SW 1271 (cell line): ENCODE results near the gene SOWAHA.
"Not testable (repeated sequence)": the region's sequence is repeated elsewhere in the genome, so short reads cannot be mapped to it uniquely, and the experiment has no call there.

Experiments used
- DNase-seq, 2 experiments: peaks; one replicate each; lab custom pipeline; 2025; lab: John Stamatoyannopoulos, UW

The SOWAHA gene

DNA sequence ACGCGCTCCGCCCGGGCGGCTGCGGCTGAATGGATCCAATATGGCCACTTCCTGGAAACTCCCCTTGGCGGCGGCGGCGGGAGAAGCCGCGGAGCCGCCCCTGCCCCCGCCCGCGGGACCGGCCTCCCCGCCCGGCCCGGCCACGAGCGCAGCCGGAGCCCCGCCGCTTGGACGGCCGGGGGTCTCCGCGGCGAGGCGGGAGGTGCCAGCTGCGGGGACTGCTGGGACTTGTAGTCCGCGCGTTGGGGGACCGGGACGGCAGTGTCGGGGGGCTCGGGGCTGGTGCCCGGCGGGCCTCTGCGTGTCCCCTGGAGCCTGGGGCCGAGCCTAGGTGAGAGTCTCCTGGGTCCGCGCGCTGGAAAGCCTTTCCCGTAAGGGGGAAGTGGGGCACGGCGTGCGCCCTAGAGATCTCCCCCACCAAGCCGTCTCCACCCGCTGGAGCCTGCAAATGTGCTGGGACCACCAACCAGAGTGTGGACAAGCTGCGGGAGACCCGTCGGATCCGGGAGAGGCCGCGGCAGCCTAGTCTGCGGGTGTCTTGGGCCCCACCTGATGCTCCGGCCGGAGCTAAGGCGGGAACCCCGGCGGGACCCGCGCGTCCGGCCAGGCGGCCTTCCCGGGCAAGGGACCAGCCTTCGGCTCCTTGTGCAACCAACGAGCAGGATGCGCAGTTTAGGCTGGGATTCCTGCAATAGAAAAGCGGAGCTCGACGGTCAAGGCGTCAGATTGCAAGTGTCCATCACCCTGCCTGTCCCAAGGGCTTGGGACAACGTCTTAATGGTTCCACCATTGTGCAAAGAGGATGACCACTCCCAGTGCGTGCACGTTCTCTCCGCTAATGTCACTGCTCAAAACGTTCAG lies 35.7 kb upstream of the SOWAHA start, which contains the start of gene SEPTIN8:
TSS of gene SEPTIN8 (minus strand) at position 31 of the 861 bp plus-strand sequence. CDS start 102 bp downstream, outside the sequence.
- DNase-seq = no peak

DNA sequence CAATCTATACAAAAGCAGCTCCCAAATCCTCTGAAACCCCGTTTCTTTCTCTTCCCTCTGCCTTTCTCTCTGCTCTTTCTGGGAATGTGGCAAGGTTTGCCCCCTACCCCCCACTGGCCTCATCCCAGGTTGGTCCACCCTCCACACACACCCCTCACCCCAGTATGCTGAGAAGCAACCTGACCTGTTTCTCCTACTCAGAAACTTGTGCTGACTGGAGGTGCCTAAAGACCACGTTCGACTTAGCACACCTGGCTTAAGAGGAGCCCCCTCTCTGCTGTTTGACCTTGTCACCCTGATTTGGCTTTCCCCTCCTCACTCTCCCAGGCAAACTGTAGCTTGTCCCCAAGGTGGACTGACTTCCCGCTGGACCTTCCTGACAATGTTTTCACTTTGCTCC lies 35.0 kb upstream of the SOWAHA start:
- DNase-seq = no peak

DNA sequence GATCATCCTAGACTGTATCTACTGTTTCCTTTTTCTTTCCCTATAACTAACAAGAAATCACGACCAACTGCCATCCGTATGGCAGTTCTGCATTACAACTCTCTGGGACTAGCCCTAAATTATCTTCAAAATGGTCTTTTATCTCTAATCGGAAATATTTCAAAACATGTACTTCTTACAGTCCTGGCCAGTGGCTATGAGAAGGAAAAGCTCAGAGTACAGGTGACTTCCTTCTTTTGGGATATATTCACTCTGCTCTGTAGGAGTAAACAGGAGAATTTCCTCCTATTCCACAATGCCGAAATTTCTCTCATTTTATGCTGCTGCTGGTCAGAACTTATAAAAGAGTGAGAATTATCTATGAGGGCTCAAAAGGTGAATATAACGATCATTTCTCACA lies 34.2 kb upstream of the SOWAHA start:
- DNase-seq = no peak

- no peak for DNase-seq
Measured at GRCh38 chr5:132779961-132780360, 33.1 kb upstream of the SOWAHA start.

DNA sequence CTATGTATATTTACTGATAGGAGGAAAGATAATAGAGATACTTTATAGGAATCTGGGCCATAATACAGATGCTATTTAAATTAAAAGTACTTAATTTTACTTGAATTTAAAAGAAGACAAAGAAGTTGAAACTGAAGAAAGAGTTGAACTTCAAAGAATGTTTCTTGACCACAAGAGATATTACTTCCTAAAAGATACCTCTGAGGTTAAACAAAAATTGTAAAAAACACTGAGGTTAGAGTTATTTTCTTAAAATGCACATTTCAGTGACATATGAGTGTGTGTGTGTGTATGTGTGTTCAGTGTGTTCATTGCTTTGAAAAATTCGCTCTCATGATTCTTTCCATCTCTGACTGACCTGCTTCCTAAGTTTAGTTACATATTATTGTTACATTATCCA lies 32.5 kb upstream of the SOWAHA start:
- DNase-seq = no peak

DNA sequence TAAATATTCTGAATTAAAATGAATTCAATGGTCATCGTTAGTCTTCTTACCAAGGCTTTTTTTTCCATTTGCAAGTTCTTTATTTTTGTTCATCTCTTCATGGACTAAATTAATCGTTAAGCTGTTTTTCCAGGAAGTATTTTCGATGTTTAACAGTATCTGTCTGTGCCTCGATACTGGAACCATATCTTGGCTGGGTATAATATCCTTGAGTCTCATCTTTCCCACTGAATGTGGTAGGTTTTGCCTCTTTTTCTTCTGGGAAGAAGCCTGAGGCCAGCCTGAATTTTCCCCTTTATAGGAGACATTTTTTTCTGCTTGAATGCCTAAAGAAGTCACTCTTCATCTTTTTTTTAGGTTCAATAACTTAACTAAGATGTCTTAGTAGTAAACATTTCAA lies 32.1 kb upstream of the SOWAHA start:
- no peak for DNase-seq

DNA sequence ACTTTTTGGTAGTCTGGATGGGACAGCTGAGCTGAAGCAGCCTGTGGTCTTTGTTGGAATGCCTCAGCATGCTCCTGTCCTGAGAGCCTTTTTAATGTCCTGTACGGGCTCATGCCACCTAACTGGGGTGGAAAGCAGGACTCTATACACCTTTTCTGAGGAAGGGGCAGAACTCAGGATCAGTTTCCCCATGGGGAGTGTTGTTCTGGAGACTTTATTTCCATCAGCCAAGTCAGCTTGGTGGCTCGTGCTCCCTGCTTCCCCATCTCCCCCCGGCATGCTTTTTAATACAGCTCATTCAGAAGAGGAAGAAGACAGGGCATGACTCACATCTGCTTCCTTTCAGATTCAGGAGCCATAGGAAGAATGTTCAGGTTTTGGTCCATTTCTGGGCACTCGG lies 31.0 kb upstream of the SOWAHA start:
- peak in 1 of 2 experiments; percentile 49 for DNase-seq

DNA sequence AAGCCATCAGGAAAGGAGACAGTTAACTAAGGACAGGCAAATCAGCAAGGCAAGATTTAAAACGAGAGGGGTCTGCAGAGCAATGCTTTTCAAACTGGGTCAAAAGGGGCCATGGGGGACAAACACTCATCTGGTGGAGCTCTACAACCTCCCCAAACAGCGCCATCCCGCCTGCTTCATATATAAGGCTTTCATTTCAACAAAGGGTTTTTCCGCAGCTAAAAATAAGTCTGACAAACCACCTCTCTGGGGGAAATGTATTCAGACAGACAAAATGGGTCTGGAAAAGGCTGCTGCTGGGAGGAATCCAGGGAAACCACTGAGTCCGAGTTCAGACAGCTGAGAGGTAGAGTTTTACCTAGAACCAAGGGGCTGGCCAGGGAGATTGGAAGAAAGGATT lies 27.7 kb upstream of the SOWAHA start:
- DNase-seq = no peak

GRCh38 chr5:132785864-132786263 lies 27.2 kb upstream of the SOWAHA start:
- DNase-seq = no peak

DNA sequence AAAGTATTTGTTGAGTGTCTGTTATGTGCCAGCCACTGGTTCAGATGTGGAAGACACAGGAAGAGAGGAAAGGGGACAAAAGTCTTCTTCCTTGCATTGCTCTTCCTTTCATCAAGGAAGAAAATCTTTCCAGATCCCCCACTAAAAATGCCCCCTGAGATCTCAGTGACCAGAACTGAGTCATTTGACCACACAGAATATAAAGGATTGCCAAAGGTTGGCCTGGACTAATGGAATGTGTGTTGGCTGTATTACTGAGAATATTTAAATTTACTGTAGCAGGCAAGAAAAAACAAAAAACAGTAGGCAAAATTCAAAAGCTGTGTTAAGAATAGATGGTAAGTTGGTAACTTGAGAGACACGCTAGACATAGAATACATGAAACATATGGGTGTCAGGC lies 26.0 kb upstream of the SOWAHA start:
- no peak for DNase-seq

- DNase-seq = no peak
Measured at GRCh38 chr5:132788508-132788907, 24.6 kb upstream of the SOWAHA start.

GRCh38 chr5:132788990-132789886 lies 23.9 kb upstream of the SOWAHA start:
- DNase-seq = no peak

DNA sequence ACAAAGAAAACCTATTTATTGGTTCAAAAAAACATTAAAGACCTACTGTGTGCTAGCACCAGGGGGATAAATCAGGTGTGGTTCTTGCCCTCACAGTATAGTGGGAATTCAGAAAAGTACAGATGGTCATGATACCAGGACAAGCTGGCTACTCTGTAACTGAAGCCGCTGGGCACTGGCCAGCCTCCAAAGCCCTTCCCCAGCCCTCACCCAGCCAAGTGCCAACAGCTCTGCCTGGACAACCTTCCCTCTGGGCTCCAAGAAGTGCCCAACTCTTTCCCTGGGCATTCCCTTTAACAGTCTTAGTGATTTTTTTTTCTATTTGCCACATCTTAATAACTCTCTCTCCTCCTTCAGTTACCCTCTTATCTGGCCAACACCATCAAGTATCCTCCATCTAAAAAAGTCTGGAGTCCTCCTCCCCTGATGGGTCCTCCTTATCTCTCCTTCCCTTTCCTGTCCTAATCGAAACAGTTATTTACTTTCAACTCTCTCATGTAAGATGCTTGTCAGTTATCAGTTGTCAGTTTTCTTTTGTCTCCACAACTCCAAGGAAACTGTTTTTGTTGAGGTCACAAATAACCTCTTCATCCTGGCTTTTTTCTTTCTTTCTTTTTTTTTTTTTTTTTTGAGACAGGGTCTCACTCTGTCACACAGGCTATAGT lies 22.8 kb upstream of the SOWAHA start:
- DNase-seq = no peak

GRCh38 chr5:132791026-132791425 lies 22.1 kb upstream of the SOWAHA start:
- DNase-seq = no peak

- DNase-seq = no peak
Measured at GRCh38 chr5:132797651-132798050, 15.5 kb upstream of the SOWAHA start.

DNA sequence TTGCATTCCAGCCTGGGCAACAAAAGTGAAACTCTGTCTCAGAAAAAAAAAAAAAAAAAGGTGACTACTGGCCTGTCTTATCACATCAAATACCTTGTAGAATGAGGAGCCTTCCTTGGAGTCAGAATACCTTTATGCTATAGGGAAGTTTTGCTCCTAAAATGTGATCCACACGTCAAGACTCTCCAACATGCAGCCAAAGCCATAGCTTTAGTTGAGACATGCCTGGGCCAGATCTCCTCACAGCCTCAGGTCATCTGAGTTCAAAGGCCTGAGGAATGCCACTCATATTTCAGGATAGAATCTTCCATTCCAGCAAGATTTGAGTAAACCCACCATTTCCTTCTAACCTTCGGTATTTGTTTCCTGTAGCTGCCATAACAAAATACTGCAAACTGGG lies 13.7 kb upstream of the SOWAHA start:
- no peak for DNase-seq

DNA sequence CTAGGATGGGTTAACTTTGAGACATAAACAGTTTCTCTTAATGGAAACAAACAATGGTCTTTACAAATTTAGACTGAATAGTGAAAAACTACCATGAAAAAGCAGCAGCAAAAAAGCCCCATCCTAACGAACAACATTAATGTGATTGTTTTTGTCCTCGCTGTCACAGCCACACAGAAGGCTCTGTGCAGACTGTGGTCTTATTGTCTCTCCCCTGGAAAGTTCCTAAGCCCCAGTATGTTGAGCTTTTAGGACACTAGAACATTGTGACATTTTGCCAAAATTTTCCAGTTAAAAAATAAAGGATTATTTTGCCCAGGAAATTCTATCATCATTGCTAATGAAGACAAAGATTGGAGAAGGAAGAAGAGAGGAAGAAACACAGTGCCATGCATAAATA lies 12.6 kb upstream of the SOWAHA start:
- no peak for DNase-seq

DNA sequence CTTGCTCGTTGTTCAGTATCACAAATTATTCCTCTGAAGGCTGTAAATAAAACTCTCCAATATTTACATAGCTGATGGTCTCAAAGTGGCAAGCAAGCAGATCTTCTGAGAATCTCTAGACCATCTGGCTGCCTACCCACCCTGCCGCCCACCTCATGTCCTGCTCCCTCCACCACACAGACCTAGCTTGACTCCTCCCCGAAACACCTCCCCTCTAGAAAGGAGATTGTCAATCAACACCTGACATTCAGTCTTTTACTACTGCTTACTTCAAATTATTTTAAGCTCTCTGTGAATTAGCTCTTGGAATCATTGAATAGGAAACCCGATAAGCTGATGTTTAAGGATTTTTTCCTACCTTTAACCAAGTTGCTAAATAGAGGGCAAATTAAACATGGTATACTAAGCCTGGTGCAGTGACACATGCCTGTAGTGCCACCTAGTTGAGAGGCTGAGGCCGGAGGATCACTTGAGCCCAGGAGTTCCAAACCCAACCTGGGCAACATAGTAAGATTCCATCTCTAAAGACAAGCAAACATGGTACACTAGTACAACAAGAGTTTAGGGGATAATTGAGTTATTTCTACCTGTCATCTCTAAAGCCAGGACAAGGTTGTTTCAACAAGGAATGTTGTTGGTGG lies 10.9 kb upstream of the SOWAHA start:
- no peak for DNase-seq

DNA sequence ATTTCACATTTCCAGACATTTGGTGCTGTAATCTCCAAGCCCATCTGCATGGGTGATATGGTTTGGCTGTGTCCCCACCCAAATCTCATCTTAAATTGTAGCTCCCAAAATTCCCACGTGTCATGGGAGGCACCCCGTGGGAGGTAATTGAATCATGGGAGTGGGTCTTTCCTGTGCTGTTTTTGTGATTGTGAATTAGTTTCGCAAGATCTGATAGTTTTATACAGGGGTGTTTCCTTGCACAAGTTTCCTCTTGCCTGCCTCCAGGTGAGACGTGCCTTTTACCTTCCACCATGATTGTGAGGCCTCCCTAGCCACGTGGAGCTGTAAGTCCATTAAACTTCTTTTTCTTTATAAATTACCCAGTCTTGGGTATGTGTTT lies 10.4 kb upstream of the SOWAHA start:
- not testable (repeated sequence) for DNase-seq

DNA sequence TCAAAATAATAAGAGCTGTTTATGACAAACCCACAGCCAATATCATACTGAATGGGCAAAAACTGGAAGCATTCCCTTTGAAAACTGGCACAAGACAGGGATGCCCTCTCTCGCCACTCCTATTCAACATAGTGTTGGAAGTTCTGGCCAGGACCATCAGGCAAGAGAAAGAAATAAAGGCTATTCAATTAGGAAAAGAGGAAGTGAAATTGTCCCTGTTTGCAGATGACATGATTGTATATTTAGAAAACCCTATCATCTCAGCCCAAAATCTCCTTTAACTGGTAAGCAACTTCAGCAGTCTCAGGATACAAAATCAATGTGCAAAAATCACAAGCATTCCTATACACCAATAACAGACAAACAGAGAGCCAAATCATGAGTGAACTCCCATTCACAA lies 8.9 kb upstream of the SOWAHA start:
- DNase-seq = not testable (repeated sequence)

DNA sequence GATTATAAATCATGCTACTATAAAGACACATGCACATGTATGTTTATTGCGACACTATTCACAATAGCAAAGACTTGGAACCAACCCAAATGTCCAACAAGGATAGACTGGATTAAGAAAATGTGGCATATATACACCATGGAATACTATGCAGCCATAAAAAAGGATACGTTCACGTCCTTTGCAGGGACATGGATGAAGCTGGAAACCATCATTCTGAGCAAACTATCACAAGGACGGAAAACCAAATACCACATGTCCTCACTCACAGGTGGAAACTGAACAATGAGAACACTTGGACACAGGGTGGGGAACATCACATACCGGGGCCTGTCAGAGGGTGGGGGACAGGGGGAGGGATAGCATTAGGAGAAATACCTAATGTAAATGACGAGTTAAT lies 7.2 kb upstream of the SOWAHA start:
- DNase-seq = not testable (repeated sequence)

DNA sequence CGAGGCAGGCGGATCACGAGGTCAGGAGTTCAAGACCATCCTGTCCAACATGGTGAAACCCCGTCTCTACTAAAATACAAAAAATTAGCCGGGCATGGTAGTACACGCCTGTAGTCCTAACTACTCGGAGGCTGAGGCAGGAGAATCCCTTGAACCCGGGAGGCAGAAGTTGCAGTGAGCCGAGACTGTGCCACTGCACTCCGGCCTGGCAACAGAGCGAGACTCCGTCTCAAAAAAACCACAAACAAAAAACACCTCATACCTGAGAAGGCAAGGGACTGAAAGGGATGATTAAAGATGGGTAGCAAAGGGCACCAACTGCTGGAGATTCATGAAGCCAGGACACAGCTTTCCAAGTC lies 6.3 kb upstream of the SOWAHA start:
- not testable (repeated sequence) for DNase-seq
